Immature natural killer cell (primary cell): Measurements from ENCODE around the gene HSD17B7. TPM values are rescaled to one million over a fixed set of nuclear protein-coding genes. Genes with fewer than 3 reads are reported as not detected.

Experiments used
- DNase-seq, 3 donors: peaks; one replicate each; pipeline ENCODE4 v3.0.0; 2022; ENCODE audit warnings: mixed read lengths in 1 of 3
- H3K27ac Mint-ChIP-seq, 6 donors: one replicate each; pipeline ENCODE4 v1.8.0; 2020; ENCODE audit warnings: mixed read lengths in 6 of 6, mild to moderate bottlenecking in 5 of 6, inconsistent platforms in 4 of 6, moderate library complexity in 3 of 6
- H3K27me3 Mint-ChIP-seq, 3 donors: one replicate each; pipeline ENCODE4 v1.8.0; 2020 to 2021; ENCODE audit warnings: low read depth in 3 of 3, mild to moderate bottlenecking in 3 of 3, mixed read lengths in 3 of 3, moderate library complexity in 3 of 3, inconsistent platforms in 1 of 3
- H3K36me3 Mint-ChIP-seq, 3 donors: one replicate each; pipeline ENCODE4 v1.8.0; 2020; ENCODE audit warnings: mixed read lengths in 3 of 3, inconsistent platforms in 2 of 3, mild to moderate bottlenecking in 2 of 3
- H3K4me1 Mint-ChIP-seq, 2 donors: one replicate each; pipeline ENCODE4 v1.8.0; 2020; ENCODE audit warnings: inconsistent platforms in 2 of 2, mild to moderate bottlenecking in 2 of 2, mixed read lengths in 2 of 2, moderate library complexity in 1 of 2
- H3K4me3 Mint-ChIP-seq, 5 donors: one replicate each; pipeline ENCODE4 v1.8.0; 2020; ENCODE audit warnings: mild to moderate bottlenecking in 5 of 5, mixed read lengths in 5 of 5, inconsistent platforms in 3 of 5, moderate library complexity in 3 of 5
- H3K9me3 Mint-ChIP-seq, 6 donors: one replicate each; pipeline ENCODE4 v1.8.0; 2020; ENCODE audit warnings: mild to moderate bottlenecking in 6 of 6, mixed read lengths in 6 of 6, inconsistent platforms in 4 of 6, moderate library complexity in 3 of 6
- polyA plus RNA-seq, 3 donors: library from polyadenylated mRNA; unstranded; fragments of 300-500 nt; fragmentation: Illumina TruSeq; gene quantifications; one replicate each; pipeline ENCODE4 v1.2.3, GENCODE V29; 2021

Gene HSD17B7
- polyA plus RNA-seq, 3 donors from 2014 or later, result 25.8 to 30.3 (median 27.4) TPM

DNA sequence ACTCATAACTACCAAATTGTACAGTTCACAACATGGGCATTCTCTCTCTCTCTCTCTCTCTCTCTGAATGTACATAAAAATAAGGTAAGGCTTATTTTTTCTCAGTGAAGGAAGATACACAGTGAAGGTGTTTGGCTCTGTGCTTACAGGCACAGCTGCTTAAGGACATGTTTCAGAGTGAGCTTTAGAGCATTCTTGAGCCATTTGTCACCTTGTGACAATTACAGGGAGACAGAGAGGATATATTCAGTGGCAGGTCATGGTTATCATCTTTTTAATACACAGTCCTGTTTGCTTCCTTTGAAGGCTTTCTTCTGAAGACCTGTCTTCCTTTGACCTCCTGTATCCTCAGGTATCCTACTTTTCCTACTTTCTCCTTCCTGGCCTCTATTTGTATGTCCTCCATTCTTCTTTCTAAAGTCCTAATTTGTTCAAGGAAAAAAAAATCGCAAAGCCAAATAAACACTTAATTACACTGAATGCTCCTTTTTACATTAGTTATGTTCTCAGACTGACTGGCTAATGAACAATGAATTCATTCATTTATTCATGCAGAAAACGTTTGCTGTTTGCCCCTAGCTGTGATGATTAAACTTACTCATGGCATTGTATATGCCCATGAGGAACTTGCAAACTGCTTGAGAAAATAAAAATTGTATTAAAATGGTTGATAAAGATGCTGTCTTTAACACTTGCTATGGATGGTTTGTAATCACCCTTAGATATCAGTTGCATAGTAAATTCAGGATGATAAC, 33.4 kb downstream of the HSD17B7 start:
- H3K4me1 Mint-ChIP-seq, result peaks cover 14 to 28% of the 10 kb centered on the region in 2 donors
- no peak for DNase-seq
- H3K27ac Mint-ChIP-seq, result peak overlapping the region in 3 of 6 donors; percentile 2 to 78 (median 61)
- no peak overlapping the region for H3K4me3 Mint-ChIP-seq
- no peaks in the 10 kb centered on the region for H3K9me3 Mint-ChIP-seq
- peaks cover 0 to 10% (median 9%) of the 10 kb centered on the region in 3 donors for H3K27me3 Mint-ChIP-seq
- no peaks in the 10 kb centered on the region for H3K36me3 Mint-ChIP-seq

DNA sequence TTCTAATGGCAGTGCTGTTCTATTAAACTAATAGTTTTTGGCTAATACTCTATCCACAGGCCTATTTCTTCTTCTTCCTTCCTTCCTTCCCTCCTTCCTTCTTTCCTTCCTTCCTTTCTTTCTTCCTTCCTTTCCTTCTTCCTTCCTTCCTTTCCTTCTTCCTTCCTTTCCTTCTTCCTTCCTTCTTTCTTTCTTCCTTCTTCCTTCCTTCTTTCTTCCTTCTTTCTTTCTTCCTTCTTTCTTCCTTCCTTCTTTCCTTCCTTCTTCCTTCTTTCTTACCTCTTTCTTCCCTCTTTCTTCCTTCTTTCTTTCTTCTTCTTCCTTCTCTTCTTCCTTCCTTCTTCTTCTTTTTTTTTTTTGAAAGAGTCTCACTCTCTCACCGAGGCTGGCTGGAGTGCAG, 38.8 kb downstream of the HSD17B7 start:
- Mint-ChIP-seq H3K36me3 (no peaks in the 10 kb centered on the region), H3K27me3 (peaks cover 0 to 5% (median 5%) of the 10 kb centered on the region in 3 donors), H3K4me1 (peaks cover 0 to under 1% of the 10 kb centered on the region in 2 donors), H3K4me3 (no peak overlapping the region), H3K27ac (no peak overlapping the region), H3K9me3 (peaks cover 0 to 5% (median 0%) of the 10 kb centered on the region in 6 donors)
- DNase-seq, result no peak

DNA sequence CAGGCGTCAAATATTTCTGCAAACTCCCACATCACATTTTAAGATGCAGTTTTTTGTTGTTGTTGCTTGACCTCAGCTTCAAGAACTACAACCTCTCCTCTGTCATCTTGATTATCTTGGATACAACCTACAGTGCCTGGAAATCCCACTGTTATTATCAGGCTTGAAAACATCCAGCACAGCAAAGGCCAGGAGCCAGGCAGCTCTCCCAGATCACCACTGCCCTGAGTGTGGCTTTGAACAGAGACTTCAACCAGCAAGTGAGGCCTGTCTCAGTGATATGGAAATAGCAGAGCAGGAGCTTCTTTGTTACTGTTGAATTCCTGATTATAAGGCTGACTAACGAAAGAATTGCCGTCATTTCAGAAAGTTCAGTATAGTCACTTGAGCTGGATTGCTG, 42.0 kb downstream of the HSD17B7 start:
- H3K36me3 Mint-ChIP-seq, result peaks cover 0 to 3% (median 0%) of the 10 kb centered on the region in 3 donors
- peaks cover 2 to 8% (median 3%) of the 10 kb centered on the region in 3 donors for H3K27me3 Mint-ChIP-seq
- DNase-seq, result no peak
- H3K4me3 Mint-ChIP-seq, result no peak overlapping the region
- no peak overlapping the region for H3K27ac Mint-ChIP-seq
- peaks cover 0 to 8% (median 5%) of the 10 kb centered on the region in 6 donors for H3K9me3 Mint-ChIP-seq
- peaks cover 6 to 12% of the 10 kb centered on the region in 2 donors for H3K4me1 Mint-ChIP-seq

DNA sequence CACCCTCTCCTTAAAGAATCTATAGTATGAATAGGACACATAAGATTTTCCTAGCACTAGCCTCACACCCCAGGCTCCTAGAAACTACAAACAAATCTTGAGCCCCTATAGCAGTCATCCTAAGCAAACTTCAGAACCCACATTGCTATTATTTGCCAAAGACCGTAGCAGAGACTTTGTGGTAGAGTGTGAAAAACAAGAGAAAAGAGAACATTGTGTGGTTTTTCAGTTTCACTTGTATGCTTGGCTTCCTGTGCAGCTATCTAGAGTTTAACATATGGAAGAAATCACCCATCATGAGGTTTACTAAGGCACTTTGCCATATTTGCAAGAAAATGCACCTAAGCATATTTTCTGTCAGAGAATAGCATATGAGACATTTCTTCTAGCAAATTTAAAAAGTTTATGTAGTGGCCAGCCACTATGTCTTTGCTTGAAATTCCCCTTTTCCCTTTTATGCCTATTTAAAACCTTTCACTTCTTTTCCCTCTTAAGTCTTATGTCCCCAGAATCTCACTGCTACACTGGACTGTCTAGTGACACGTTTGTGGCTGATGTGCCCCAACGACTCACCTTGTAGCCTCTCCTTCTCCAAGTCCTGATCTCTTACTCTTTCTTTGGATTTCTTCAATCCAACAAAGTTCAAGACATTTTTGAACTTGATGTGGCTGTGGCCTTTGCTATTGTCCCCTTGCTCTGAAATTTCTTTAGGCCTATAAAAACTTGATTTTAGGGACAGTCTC, 44.8 kb downstream of the HSD17B7 start:
- peaks cover 3 to 7% (median 6%) of the 10 kb centered on the region in 3 donors for H3K27me3 Mint-ChIP-seq
- H3K27ac Mint-ChIP-seq, result peak overlapping the region in 2 of 6 donors; percentile 4 to 30
- DNase-seq, result no peak
- H3K9me3 Mint-ChIP-seq, result peaks cover 11 to 28% (median 20%) of the 10 kb centered on the region in 6 donors
- peaks cover 6 to 12% of the 10 kb centered on the region in 2 donors for H3K4me1 Mint-ChIP-seq
- peaks cover 0 to 14% (median 4%) of the 10 kb centered on the region in 3 donors for H3K36me3 Mint-ChIP-seq
- H3K4me3 Mint-ChIP-seq, result no peak overlapping the region

DNA sequence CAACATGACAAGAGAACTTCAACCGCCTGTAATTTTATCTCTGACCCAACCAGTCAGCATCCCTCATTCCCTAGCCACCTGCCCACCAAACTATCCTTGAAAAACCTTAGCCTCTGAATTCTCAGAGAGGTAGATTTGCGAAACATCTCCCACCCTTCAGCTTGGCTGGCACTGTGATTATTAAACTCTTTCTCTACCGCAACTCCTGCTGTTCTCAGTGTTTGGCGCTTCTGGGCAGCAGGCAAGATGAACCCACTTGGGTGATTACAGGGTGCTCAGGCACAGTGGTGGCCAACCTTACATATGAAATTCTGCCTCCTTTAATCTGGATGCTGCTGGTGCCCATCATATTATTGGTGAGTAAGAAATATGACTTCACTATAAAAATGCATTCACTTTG, 48.4 kb downstream of the HSD17B7 start:
- Mint-ChIP-seq H3K27ac (no peak overlapping the region), H3K9me3 (peaks cover 14 to 28% (median 21%) of the 10 kb centered on the region in 6 donors), H3K27me3 (peaks cover 2 to 6% (median 5%) of the 10 kb centered on the region in 3 donors), H3K4me1 (peaks cover 6 to 12% of the 10 kb centered on the region in 2 donors), H3K4me3 (no peak overlapping the region), H3K36me3 (peaks cover 0 to 14% (median 4%) of the 10 kb centered on the region in 3 donors)
- no peak for DNase-seq

DNA sequence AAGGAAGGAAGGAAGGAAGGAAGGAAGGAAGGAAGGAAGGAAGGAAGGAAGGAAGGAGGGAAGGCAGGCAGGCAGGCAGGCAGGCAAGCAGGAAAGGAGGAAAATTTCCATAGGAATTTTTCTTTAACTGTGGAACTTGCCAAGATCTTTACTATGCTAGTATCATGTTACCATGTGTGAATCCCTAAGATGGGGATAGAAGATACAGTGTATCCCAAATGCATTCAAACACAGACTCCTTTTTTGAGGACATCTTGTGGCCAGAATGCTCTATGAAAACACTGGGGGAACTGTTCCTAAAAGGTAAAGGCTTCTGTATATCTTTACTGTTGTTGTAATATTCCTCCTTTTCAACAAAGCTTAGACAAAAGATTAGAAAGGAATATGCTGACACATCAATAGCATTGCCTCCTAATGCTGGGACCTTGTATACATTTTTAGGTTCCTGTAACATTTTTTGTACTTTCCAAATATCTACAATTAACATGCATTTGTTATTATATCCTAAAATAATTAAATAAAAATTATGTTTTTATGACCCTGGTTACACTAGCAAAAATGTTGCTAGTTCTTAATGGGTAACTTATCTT, 49.8 kb downstream of the HSD17B7 start:
- Mint-ChIP-seq H3K4me1 (peaks cover 2 to 4% of the 10 kb centered on the region in 2 donors), H3K27ac (no peak overlapping the region), H3K27me3 (peaks cover 2 to 3% (median 3%) of the 10 kb centered on the region in 3 donors), H3K9me3 (peaks cover 14 to 28% (median 21%) of the 10 kb centered on the region in 6 donors), H3K36me3 (peaks cover 0 to 14% (median 4%) of the 10 kb centered on the region in 3 donors), H3K4me3 (no peak overlapping the region)
- DNase-seq, result no peak

DNA sequence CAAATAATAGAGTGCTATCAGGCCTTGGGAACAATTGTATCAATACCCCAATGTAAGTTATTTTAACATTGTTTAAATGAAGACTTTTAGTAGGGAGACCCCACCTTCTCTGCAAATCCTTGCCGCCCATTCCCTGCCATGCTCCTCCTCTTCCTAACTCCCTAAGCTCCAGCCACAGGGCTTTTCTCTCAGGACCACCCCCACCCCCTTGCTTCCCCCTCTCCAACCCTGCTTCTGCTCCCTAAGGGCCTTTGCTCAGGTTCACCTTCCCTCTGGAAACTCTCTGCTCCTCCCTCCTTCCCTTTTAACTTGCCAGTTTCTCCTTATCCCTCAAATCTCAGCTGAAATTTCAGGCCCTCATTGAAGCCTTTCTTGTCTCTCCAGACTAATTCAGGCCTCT, 53.7 kb downstream of the HSD17B7 start:
- Mint-ChIP-seq H3K27me3 (peaks cover 2 to 5% (median 3%) of the 10 kb centered on the region in 3 donors), H3K4me3 (no peak overlapping the region), H3K4me1 (no peaks in the 10 kb centered on the region), H3K36me3 (peaks cover 0 to 5% (median 0%) of the 10 kb centered on the region in 3 donors), H3K9me3 (peaks cover 4 to 7% (median 6%) of the 10 kb centered on the region in 6 donors), H3K27ac (no peak overlapping the region)
- no peak for DNase-seq

DNA sequence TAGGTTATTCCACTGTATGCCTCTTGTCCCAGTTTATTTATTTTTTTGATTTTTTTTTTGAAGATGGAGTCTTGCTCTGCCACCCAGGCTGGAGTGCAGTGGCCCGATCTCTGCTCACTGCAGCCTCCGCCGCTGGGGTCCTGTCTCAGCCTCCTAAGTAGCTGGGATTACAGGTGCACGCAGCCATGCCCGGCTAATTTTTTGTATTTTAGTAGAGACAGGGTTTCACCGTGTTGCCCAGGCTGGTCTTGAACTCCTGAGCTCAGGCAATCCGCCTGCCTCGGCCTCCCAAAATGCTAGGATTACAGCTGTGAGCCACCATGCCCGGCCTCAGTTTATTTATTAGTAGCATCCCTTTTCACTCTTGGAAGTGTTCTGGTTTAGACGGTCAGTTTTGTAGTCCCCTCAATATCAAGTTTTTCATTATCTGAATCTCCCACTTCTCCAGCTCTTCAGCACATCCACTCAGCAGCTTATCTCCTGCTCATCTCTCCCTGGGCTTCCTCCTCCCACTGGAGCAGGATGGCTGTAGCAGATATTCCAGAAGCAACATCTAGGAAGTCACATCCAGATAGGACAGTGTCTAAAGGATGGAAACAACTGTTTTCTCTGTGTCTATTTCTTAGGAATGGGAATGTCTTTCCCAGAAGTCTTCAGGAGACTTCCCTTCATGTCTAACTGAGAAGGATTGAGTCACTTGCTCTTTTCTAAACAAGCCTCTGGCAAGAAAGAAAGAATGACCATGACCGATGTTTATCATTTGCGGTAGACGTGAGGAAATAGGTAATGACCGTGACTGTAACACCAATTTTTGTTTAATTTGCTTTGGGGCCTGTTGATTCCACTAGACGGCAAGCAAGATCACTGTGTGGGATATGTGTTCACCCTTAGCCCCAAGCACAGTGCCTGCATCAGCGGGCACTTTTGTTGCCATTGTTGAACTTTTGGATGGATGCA, 56.0 kb downstream of the HSD17B7 start:
- no peak overlapping the region for H3K27ac Mint-ChIP-seq
- no peaks in the 10 kb centered on the region for H3K9me3 Mint-ChIP-seq
- H3K36me3 Mint-ChIP-seq, result no peaks in the 10 kb centered on the region
- DNase-seq, result no peak
- no peak overlapping the region for H3K4me3 Mint-ChIP-seq
- peaks cover under 1 to 5% (median 4%) of the 10 kb centered on the region in 3 donors for H3K27me3 Mint-ChIP-seq
- H3K4me1 Mint-ChIP-seq, result no peaks in the 10 kb centered on the region

DNA sequence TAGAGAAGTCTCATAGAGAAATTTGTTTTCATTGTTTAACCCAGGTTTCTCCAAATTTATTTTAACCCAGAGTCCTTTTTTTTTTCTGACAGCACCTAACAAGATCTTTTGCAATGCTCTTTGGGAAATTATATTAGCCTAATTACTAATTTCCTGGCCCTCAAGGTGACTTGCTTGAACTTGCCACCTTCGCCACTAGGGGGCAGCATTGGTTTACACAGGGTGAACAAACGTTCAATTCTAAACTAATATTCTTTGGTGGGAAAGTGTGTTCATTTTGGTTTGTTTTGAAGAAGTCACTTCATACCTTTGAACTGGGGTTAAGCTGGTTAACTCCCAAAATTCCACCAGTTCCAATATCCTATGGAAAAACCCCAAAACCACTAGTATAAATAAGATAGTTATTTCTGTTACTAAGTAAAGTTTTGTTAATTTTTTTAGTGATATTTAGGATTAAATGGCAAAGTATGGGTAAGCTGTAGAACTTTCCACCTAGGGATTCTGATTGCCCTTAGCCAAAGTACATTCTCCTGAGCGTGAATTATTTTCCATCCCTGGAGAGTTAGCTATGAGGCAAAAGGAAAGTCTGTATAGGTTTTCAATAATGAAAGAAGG, 57.4 kb downstream of the HSD17B7 start:
- no peaks in the 10 kb centered on the region for H3K36me3 Mint-ChIP-seq
- H3K27me3 Mint-ChIP-seq, result peaks cover 2 to 5% (median 4%) of the 10 kb centered on the region in 3 donors
- peak; percentile 46 to 63 (median 55) for DNase-seq
- no peaks in the 10 kb centered on the region for H3K9me3 Mint-ChIP-seq
- H3K4me1 Mint-ChIP-seq, result no peaks in the 10 kb centered on the region
- no peak overlapping the region for H3K4me3 Mint-ChIP-seq
- H3K27ac Mint-ChIP-seq, result no peak overlapping the region

DNA sequence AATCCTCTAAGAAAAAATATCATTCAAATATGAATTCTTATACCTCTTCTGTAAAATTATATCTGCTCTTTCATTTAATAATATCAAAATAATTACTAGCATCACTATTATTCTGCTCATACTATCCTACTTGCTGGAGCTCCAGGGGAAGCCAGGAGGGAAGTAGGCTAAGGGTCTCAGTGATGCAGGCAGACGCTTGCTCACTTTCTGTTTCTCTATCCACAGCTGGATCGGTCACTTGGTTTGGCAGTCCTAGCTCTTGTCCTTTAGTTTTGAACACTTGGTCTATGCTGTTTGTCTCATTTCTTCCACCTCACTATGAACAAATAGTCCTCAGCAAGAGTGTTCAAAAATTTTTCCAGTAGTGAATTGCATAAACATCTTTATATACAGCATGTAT, 59.2 kb downstream of the HSD17B7 start:
- H3K27ac Mint-ChIP-seq, result no peak overlapping the region
- DNase-seq, result no peak
- H3K27me3 Mint-ChIP-seq, result peaks cover 2 to 5% (median 4%) of the 10 kb centered on the region in 3 donors
- no peak overlapping the region for H3K4me3 Mint-ChIP-seq
- no peaks in the 10 kb centered on the region for H3K36me3 Mint-ChIP-seq
- H3K4me1 Mint-ChIP-seq, result no peaks in the 10 kb centered on the region
- no peaks in the 10 kb centered on the region for H3K9me3 Mint-ChIP-seq

DNA sequence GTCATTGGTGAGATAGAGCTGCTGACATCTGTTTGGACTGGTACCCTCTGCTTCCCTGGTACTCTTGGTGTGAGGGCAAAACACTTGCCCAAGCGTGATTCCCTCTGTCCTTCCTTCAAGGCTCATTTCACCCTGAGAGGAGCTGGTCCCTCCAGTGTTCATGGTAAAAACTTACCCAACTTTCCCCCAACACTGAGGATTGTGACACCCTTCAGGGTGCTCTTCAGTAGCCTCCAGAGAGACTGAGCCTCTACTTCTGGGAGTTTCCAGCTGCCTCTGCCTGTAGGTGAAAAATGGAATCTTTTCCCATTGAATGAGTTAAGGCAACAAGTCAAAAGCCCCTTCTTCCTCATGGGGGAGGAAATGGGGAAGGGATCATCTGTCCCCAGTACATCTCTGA, 60.8 kb downstream of the HSD17B7 start:
- Mint-ChIP-seq H3K36me3 (no peaks in the 10 kb centered on the region), H3K4me1 (no peaks in the 10 kb centered on the region), H3K4me3 (no peak overlapping the region), H3K27ac (no peak overlapping the region), H3K27me3 (peaks cover 2 to 5% (median 4%) of the 10 kb centered on the region in 3 donors), H3K9me3 (no peaks in the 10 kb centered on the region)
- DNase-seq, result no peak

DNA sequence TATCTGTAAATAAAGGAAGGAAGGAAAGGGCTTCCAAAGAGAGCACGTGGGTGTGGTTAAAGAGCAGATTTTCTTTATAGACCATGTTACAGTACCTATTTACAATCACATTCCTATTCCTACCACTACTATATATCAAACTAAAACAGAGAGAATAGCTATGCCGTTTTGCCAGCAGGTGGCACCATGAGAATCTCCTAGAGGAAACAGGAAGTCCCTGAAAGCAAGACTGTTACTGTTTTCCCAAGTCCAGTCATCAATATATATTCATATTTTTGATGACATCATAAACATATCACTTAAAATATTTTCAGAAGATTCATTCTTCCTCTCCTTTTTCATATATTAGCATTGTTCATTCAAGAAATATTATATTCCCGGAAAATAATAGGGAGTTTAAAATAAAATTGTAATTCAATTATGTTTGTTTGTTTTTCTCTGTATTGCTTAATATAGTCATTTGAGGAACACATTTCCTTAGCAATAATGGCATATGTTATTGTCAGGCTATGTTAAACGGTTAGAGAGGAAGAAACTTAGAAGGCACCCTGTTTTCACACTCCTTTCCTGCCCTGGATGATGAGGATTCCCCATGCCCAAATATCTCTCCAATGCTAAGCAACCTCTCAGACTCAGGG, 63.9 kb downstream of the HSD17B7 start:
- Mint-ChIP-seq H3K4me1 (no peaks in the 10 kb centered on the region), H3K36me3 (no peaks in the 10 kb centered on the region), H3K27ac (no peak overlapping the region), H3K27me3 (peaks cover 0 to 5% (median 2%) of the 10 kb centered on the region in 3 donors), H3K4me3 (no peak overlapping the region), H3K9me3 (no peaks in the 10 kb centered on the region)
- DNase-seq, result peak; percentile 21 to 41 (median 27)
